IMR-90 (cell line): ENCODE results near the gene FAM227B. TPM values are rescaled to one million over a fixed set of nuclear protein-coding genes. Genes with fewer than 3 reads are reported as not detected.

ENCODE experiments used
- ATAC-seq: fragments of 200-7000 bp; cut with Tn5 transposase; 2 replicates; pipeline ENCODE4 v1.9.1; 2020; ENCODE audit warnings: low read depth, mild to moderate bottlenecking, moderate library complexity
- BruUV-seq: library from RNA; stranded (reverse); fragments of 400-500 nt; replicated peaks from 2 replicates; lab custom pipeline; 2021; lab: Mats Ljungman, UMichigan
- CTCF ChIA-PET: fragments of 300-600 bp; formaldehyde crosslinking; extraction: SDS; loops from one replicate; lab custom pipeline; 2021; ENCODE audit warnings: antibody characterized with exemption; lab: Yijun Ruan, JAX
- POLR2A ChIA-PET: fragments of 300-600 bp; sonication (Branson Sonifier 250); formaldehyde crosslinking; loops from one replicate; lab custom pipeline; 2022; ENCODE audit warnings: antibody characterized with exemption; ENCODE audit not compliant: unreplicated experiment; lab: Charles Lee
- DNase-seq: peaks from one replicate; pipeline ENCODE4 v3.0.0; 2013
- H2AFZ ChIP-seq: replicated peaks from 2 replicates; pipeline ENCODE3; 2013; ENCODE audit warnings: low read length, mild to moderate bottlenecking; ENCODE audit not compliant: poor library complexity
- H2AK5ac ChIP-seq: 2 replicates; pipeline ENCODE4 v1.6.1; 2013; ENCODE audit warnings: low read depth, low read length, inconsistent platforms
- H2AK9ac ChIP-seq: replicated peaks from 2 replicates; pipeline ENCODE3; 2013; ENCODE audit warnings: mild to moderate bottlenecking, low read depth, low read length, moderate library complexity; ENCODE audit not compliant: poor library complexity
- H2BK120ac ChIP-seq: 2 replicates; pipeline ENCODE4 v1.6.1; 2013; ENCODE audit warnings: low read depth, low read length, inconsistent platforms
- H2BK15ac ChIP-seq: 3 replicates; pipeline ENCODE4 v1.6.1; 2013; ENCODE audit warnings: low read depth, low read length, inconsistent platforms
- H2BK20ac ChIP-seq: 2 replicates; pipeline ENCODE4 v1.6.1; 2013; ENCODE audit warnings: low read depth, mild to moderate bottlenecking, inconsistent platforms, low read length, moderate library complexity
- H2BK5ac ChIP-seq: 2 replicates; pipeline ENCODE4 v1.6.1; 2013; ENCODE audit warnings: mild to moderate bottlenecking, low read depth, low read length, inconsistent platforms; ENCODE audit not compliant: poor library complexity, severe bottlenecking
- H3K14ac ChIP-seq: replicated peaks from 2 replicates; pipeline ENCODE4 v1.6.1; 2013; ENCODE audit warnings: low read depth, low read length, inconsistent platforms
- H3K18ac ChIP-seq: 2 replicates; pipeline ENCODE4 v1.6.1; 2013; ENCODE audit warnings: low read depth, low read length, control low read depth
- H3K23ac ChIP-seq: 2 replicates; pipeline ENCODE4 v1.6.1; 2013; ENCODE audit warnings: low read depth, low read length, inconsistent platforms
- H3K27ac ChIP-seq: 2 replicates; pipeline ENCODE4 v1.5.1; 2013; ENCODE audit warnings: mild to moderate bottlenecking, control low read depth, low read length; ENCODE audit not compliant: insufficient read depth
- H3K27me3 ChIP-seq: 2 replicates; pipeline ENCODE4 v1.6.1; 2013; ENCODE audit warnings: low read length; ENCODE audit not compliant: control insufficient read depth, insufficient read depth
- H3K36me3 ChIP-seq: 2 replicates; pipeline ENCODE4 v1.6.1; 2013; ENCODE audit warnings: low read length, mixed read lengths; ENCODE audit not compliant: control insufficient read depth, insufficient read depth
- H3K4ac ChIP-seq: 2 replicates; pipeline ENCODE4 v1.6.1; 2013; ENCODE audit warnings: low read depth, low read length, inconsistent platforms
- H3K4me1 ChIP-seq: 2 replicates; pipeline ENCODE4 v1.6.1; 2013; ENCODE audit warnings: low read length, mixed read lengths; ENCODE audit not compliant: control insufficient read depth, insufficient read depth
- H3K4me2 ChIP-seq: 2 replicates; pipeline ENCODE4 v1.6.1; 2013; ENCODE audit warnings: low read depth, mild to moderate bottlenecking, control low read depth, low read length, moderate library complexity
- H3K4me3 ChIP-seq: 2 replicates; pipeline ENCODE4 v1.5.1; 2013; ENCODE audit warnings: low read depth, mild to moderate bottlenecking, control low read depth, low read length, moderate library complexity; ENCODE audit not compliant: insufficient read depth
- H3K56ac ChIP-seq: 2 replicates; pipeline ENCODE4 v1.6.1; 2013; ENCODE audit warnings: low read length, inconsistent platforms; ENCODE audit not compliant: insufficient read depth; ENCODE audit errors: extremely low read depth
- H3K79me1 ChIP-seq, 2 experiments: 2 replicates each; pipeline ENCODE4 v1.6.1; 2013; ENCODE audit warnings: low read length in 2 of 2, inconsistent platforms in 1 of 2, low read depth in 1 of 2
- H3K9ac ChIP-seq: 2 replicates; pipeline ENCODE4 v1.6.1; 2013; ENCODE audit warnings: low read depth, low read length, control low read depth
- H3K9me1 ChIP-seq: 2 replicates; pipeline ENCODE4 v1.6.1; 2013; ENCODE audit warnings: low read length, inconsistent platforms; ENCODE audit not compliant: insufficient read depth
- H3K9me3 ChIP-seq: 2 replicates; pipeline ENCODE4 v1.6.1; 2013; ENCODE audit warnings: low read length; ENCODE audit not compliant: control insufficient read depth, insufficient read depth
- H4K20me1 ChIP-seq: 2 replicates; pipeline ENCODE4 v1.6.1; 2013; ENCODE audit warnings: low read length, inconsistent platforms; ENCODE audit not compliant: insufficient read depth
- H4K5ac ChIP-seq: 2 replicates; pipeline ENCODE4 v1.6.1; 2013; ENCODE audit warnings: mild to moderate bottlenecking, low read depth, low read length, control low read depth
- H4K8ac ChIP-seq, 2 experiments: 2 replicates each; pipeline ENCODE4 v1.6.1; 2013; ENCODE audit warnings: low read depth in 2 of 2, low read length in 2 of 2, control low read depth in 1 of 2, inconsistent platforms in 1 of 2
- H4K91ac ChIP-seq: 2 replicates; pipeline ENCODE4 v1.6.1; 2013; ENCODE audit warnings: low read depth, low read length, inconsistent platforms; ENCODE audit not compliant: insufficient read depth
- BHLHE40 ChIP-seq: fragments of 150-350 bp; IDR thresholded peaks from 2 replicates; pipeline ENCODE4 v1.6.1; 2016; ENCODE audit warnings: mild to moderate bottlenecking, low read depth, low read length
- CHD1 ChIP-seq: IDR thresholded peaks from 2 replicates; pipeline ENCODE4 v1.6.1; 2012; ENCODE audit warnings: low read depth, low read length, improper control_type of control experiment
- FOS ChIP-seq: fragments of 150-350 bp; IDR thresholded peaks from 2 replicates; pipeline ENCODE4 v1.6.1; 2016; ENCODE audit warnings: low read depth, low read length
- MAFK ChIP-seq: IDR thresholded peaks from 2 replicates; pipeline ENCODE4 v1.6.1; 2012; ENCODE audit warnings: low read depth, low read length, improper control_type of control experiment
- MAZ ChIP-seq: IDR thresholded peaks from 2 replicates; pipeline ENCODE4 v1.6.1; 2012; ENCODE audit warnings: low read depth, mild to moderate bottlenecking, low read length, improper control_type of control experiment, moderate library complexity, borderline replicate concordance
- MXI1 ChIP-seq: IDR thresholded peaks from 2 replicates; pipeline ENCODE4 v1.6.1; 2012; ENCODE audit warnings: low read depth, mild to moderate bottlenecking, low read length, moderate library complexity, borderline replicate concordance
- NFE2L2 ChIP-seq: fragments of 150-350 bp; IDR thresholded peaks from 2 replicates; pipeline ENCODE4 v1.6.1; 2016; ENCODE audit warnings: low read depth, mild to moderate bottlenecking, low read length
- RAD21 ChIP-seq: IDR thresholded peaks from 2 replicates; pipeline ENCODE4 v1.6.1; 2012; ENCODE audit warnings: low read length, improper control_type of control experiment
- RCOR1 ChIP-seq: IDR thresholded peaks from 2 replicates; pipeline ENCODE4 v1.6.1; 2012; ENCODE audit warnings: mild to moderate bottlenecking, low read length, improper control_type of control experiment; ENCODE audit not compliant: insufficient replicate concordance
- RFX5 ChIP-seq: IDR thresholded peaks from 2 replicates; pipeline ENCODE4 v1.8.0; 2012; ENCODE audit warnings: low read depth, mild to moderate bottlenecking, low read length, moderate library complexity
- SMC3 ChIP-seq: fragments of 150-350 bp; IDR thresholded peaks from 2 replicates; pipeline ENCODE4 v1.6.1; 2016; ENCODE audit warnings: low read depth, mild to moderate bottlenecking, antibody characterized with exemption, low read length, moderate library complexity
- WGBS, 2 experiments: methylation state at CpG; one replicate each; pipeline versions ENCODE4 v1.1.5 to v1.1.7; 2013; ENCODE audit warnings: missing lambda C conversion rate in 2 of 2; ENCODE audit not compliant: insufficient read length in 1 of 2; ENCODE audit errors: extremely low coverage in 2 of 2; 5-methylcytosine and 5-hydroxymethylcytosine counted together
- dilution Hi-C: fragments of 300-500 bp; cut with HindIII; formaldehyde crosslinking; loops from one replicate; pipeline ENCODE4 v1.14.3; 2018; ENCODE audit warnings: low sequenced_read_pairs; ENCODE audit not compliant: unreplicated experiment
- in situ Hi-C: fragments of 300-500 bp; cut with MboI; formaldehyde crosslinking; loops from 3 replicates; pipeline ENCODE4 v1.14.3; 2019; ENCODE audit warnings: low sequenced_read_pairs, inconsistent platforms, mixed read lengths
- intact Hi-C: fragments of 100-400 bp; cut with micrococcal nuclease; formaldehyde crosslinking; loops from 2 replicates; pipeline ENCODE4 v1.10.0; 2022
- polyA plus RNA-seq, 3 experiments: library from polyadenylated mRNA; depleted of rRNA; stranded (reverse); fragments of >200 nt; gene quantifications; 2 replicates each; pipeline ENCODE4 v1.2.3, GENCODE V29; 2012; ENCODE audit warnings: low replicate concordance in 1 of 3
- total RNA-seq: library from RNA; depleted of rRNA; stranded (reverse); fragments of >200 nt; gene quantifications from 2 replicates; pipeline ENCODE4 v1.2.3, GENCODE V29; 2012
- TF ChIP-seq, protein P1 (sequence below): fragments of 150-350 bp; IDR thresholded peaks from 2 replicates; pipeline ENCODE4 v1.6.1; 2016; ENCODE audit warnings: low read depth, mild to moderate bottlenecking, low read length, moderate library complexity, borderline replicate concordance
- TF ChIP-seq, protein P2 (sequence below): conservative IDR thresholded peaks from 2 replicates; pipeline ENCODE4 v1.5.1; 2012; ENCODE audit warnings: mild to moderate bottlenecking, low read depth, low read length, improper control_type of control experiment
- TF ChIP-seq, protein P3 (sequence below): fragments of 150-350 bp; IDR thresholded peaks from 2 replicates; pipeline ENCODE4 v1.6.1; 2017; ENCODE audit warnings: mild to moderate bottlenecking, antibody characterized with exemption, low read length, low read depth

The FAM227B gene
- total and polyA plus RNA-seq, 2 of the 4 experiments (the other 2 are of a cell fraction), result 1.8 to 3.0 TPM

DNA sequence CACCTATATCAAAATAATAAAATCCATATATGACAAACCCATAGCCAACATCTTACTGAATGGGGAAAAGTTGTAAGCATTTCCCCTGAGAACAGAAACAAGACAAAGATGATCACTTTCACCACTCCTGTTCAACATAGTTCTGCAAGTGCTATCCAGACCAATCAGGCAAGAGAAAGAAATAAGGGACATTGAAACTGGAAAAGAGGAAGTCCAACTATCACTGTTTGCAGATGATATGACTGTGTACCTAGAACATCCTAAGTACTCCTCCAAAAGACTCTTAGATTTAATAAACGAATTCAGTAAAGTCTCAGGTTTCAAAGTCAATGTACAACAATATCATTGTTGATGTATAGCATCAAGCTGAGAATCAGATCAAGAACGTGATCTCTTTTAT lies 233.1 kb downstream of the FAM227B start:
- Histone ChIP-seq H3K79me1 (no peaks in the 10 kb centered on the region), H3K36me3 (no peaks in the 10 kb centered on the region), H2BK120ac (no peak overlapping the region), H4K8ac (no peak overlapping the region), H2BK5ac (no peak overlapping the region), H3K9me3 (no peaks in the 10 kb centered on the region), H3K9ac (no peak overlapping the region), H2BK15ac (no peak overlapping the region), H3K56ac (no peak overlapping the region), H3K27ac (no peak overlapping the region), H3K4ac (no peak overlapping the region), H2AK5ac (no peak overlapping the region), H2AK9ac (no peak overlapping the region), H4K5ac (no peak overlapping the region), H3K4me3 (no peak overlapping the region), H2BK20ac (no peak overlapping the region), H3K14ac (no peak overlapping the region), H3K9me1 (no peaks in the 10 kb centered on the region), H3K4me1 (peaks cover 5% of the 10 kb centered on the region), H3K18ac (no peak overlapping the region), H3K23ac (no peak overlapping the region), H4K20me1 (no peaks in the 10 kb centered on the region), H2AFZ (no peak overlapping the region), H3K27me3 (no peaks in the 10 kb centered on the region), H4K91ac (no peak overlapping the region), H3K4me2 (no peak overlapping the region)
- in situ Hi-C loops, result no loop called here
- no peak for DNase-seq
- no peak for ATAC-seq
- ChIA-PET CTCF (no interaction called here), POLR2A (no interaction called here)
- WGBS, 2 experiments, result no CpG with 5 or more reads among the region's 2 CpGs
- intact Hi-C loops, result no loop called here
- TF ChIP-seq RFX5 (no peak), NFE2L2 (no peak), RCOR1 (no peak), SMC3 (no peak), BHLHE40 (no peak), MAFK (no peak), MXI1 (no peak), FOS (no peak), RAD21 (no peak), CHD1 (no peak), MAZ (no peak)
- TF ChIP-seq, protein P1, sequence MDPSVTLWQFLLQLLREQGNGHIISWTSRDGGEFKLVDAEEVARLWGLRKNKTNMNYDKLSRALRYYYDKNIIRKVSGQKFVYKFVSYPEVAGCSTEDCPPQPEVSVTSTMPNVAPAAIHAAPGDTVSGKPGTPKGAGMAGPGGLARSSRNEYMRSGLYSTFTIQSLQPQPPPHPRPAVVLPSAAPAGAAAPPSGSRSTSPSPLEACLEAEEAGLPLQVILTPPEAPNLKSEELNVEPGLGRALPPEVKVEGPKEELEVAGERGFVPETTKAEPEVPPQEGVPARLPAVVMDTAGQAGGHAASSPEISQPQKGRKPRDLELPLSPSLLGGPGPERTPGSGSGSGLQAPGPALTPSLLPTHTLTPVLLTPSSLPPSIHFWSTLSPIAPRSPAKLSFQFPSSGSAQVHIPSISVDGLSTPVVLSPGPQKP, result no peak
- TF ChIP-seq, protein P2, sequence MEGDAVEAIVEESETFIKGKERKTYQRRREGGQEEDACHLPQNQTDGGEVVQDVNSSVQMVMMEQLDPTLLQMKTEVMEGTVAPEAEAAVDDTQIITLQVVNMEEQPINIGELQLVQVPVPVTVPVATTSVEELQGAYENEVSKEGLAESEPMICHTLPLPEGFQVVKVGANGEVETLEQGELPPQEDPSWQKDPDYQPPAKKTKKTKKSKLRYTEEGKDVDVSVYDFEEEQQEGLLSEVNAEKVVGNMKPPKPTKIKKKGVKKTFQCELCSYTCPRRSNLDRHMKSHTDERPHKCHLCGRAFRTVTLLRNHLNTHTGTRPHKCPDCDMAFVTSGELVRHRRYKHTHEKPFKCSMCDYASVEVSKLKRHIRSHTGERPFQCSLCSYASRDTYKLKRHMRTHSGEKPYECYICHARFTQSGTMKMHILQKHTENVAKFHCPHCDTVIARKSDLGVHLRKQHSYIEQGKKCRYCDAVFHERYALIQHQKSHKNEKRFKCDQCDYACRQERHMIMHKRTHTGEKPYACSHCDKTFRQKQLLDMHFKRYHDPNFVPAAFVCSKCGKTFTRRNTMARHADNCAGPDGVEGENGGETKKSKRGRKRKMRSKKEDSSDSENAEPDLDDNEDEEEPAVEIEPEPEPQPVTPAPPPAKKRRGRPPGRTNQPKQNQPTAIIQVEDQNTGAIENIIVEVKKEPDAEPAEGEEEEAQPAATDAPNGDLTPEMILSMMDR, result no peak
- TF ChIP-seq, protein P3, sequence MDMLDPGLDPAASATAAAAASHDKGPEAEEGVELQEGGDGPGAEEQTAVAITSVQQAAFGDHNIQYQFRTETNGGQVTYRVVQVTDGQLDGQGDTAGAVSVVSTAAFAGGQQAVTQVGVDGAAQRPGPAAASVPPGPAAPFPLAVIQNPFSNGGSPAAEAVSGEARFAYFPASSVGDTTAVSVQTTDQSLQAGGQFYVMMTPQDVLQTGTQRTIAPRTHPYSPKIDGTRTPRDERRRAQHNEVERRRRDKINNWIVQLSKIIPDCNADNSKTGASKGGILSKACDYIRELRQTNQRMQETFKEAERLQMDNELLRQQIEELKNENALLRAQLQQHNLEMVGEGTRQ, result no peak
- BruUV-seq, result no TSS peak
- dilution Hi-C loops, result no loop called here
